Calu3 (cell line): ENCODE measurements around the gene CDKN2AIP. TPM values are rescaled to one million over a fixed set of nuclear protein-coding genes. Genes with fewer than 3 reads are reported as not detected.

ENCODE experiments used
- BruUV-seq: library from RNA; stranded (reverse); fragments of 400-500 nt; replicated peaks from 2 replicates; lab custom pipeline; 2021; lab: Mats Ljungman, UMichigan
- CTCF ChIA-PET: fragments of 300-600 bp; sonication (Branson Sonifier 250); formaldehyde crosslinking; loops from one replicate; lab custom pipeline; 2022; ENCODE audit warnings: antibody characterized with exemption; lab: Charles Lee
- DNase-seq: peaks from one replicate; pipeline ENCODE4 v3.0.0; 2022
- H3K27ac Mint-ChIP-seq: one replicate; pipeline ENCODE4 v1.8.0; 2022; ENCODE audit warnings: mixed read lengths; ENCODE audit not compliant: unreplicated experiment
- H3K27me3 Mint-ChIP-seq: one replicate; pipeline ENCODE4 v1.8.0; 2022; ENCODE audit warnings: mixed read lengths; ENCODE audit not compliant: unreplicated experiment
- H3K36me3 Mint-ChIP-seq: one replicate; pipeline ENCODE4 v1.8.0; 2022; ENCODE audit warnings: mild to moderate bottlenecking, moderate library complexity, mixed read lengths; ENCODE audit not compliant: insufficient read depth, unreplicated experiment
- H3K4me1 Mint-ChIP-seq: one replicate; pipeline ENCODE4 v1.8.0; 2022; ENCODE audit warnings: mild to moderate bottlenecking, low read depth, mixed read lengths; ENCODE audit not compliant: unreplicated experiment
- H3K4me3 Mint-ChIP-seq: one replicate; pipeline ENCODE4 v1.8.0; 2022; ENCODE audit warnings: mild to moderate bottlenecking, low read depth, moderate library complexity, mixed read lengths; ENCODE audit not compliant: unreplicated experiment
- H3K9me3 Mint-ChIP-seq: one replicate; pipeline ENCODE4 v1.8.0; 2022; ENCODE audit warnings: low read depth, mixed read lengths; ENCODE audit not compliant: unreplicated experiment
- CTCF ChIP-seq: fragments of 200-600 bp; IDR thresholded peaks from one replicate; pipeline ENCODE4 v1.8.0; 2022; ENCODE audit warnings: antibody characterized with exemption; ENCODE audit not compliant: unreplicated experiment
- intact Hi-C: fragments of 100-400 bp; cut with micrococcal nuclease; formaldehyde crosslinking; loops from one replicate; pipeline ENCODE4 v1.10.0; 2022; ENCODE audit not compliant: unreplicated experiment
- total RNA-seq: library from RNA; stranded (reverse); gene quantifications from 2 replicates; pipeline ENCODE4 v1.2.3, GENCODE V29; 2022

Gene CDKN2AIP
- total RNA-seq, 1 experiment from 2014 or later = 17.5 TPM

- Mint-ChIP-seq H3K4me3 (no peak overlapping the region), H3K9me3 (no peaks in the 10 kb centered on the region), H3K4me1 (peaks cover 18% of the 10 kb centered on the region), H3K36me3 (peaks cover 8% of the 10 kb centered on the region), H3K27ac (no peak overlapping the region), H3K27me3 (no peaks in the 10 kb centered on the region)
- intact Hi-C loops = no loop called here
- CTCF ChIA-PET = no interaction called here
- BruUV-seq = no TSS peak
- DNase-seq = no peak
- TF ChIP-seq CTCF = no peak
Observed at GRCh38 chr4:183434666-183435190, 9.7 kb upstream of the CDKN2AIP start.

GRCh38 chr4:183435803-183436202 lies 8.6 kb upstream of the CDKN2AIP start:
- CTCF ChIA-PET = no interaction called here
- no peaks in the 10 kb centered on the region for H3K27me3 Mint-ChIP-seq
- intact Hi-C loops = no loop called here
- H3K36me3 Mint-ChIP-seq = peaks cover 11% of the 10 kb centered on the region
- no peak for DNase-seq
- no peak for TF ChIP-seq CTCF
- no peak overlapping the region for H3K27ac Mint-ChIP-seq
- no TSS peak for BruUV-seq
- no peaks in the 10 kb centered on the region for H3K9me3 Mint-ChIP-seq
- peaks cover 22% of the 10 kb centered on the region for H3K4me1 Mint-ChIP-seq
- no peak overlapping the region for H3K4me3 Mint-ChIP-seq

GRCh38 chr4:183436417-183436816 lies 8.0 kb upstream of the CDKN2AIP start:
- H3K36me3 Mint-ChIP-seq = peaks cover 14% of the 10 kb centered on the region
- CTCF ChIA-PET = interaction anchor here (0.6 to 0.7 kb wide), 3 partner anchors 26 to 906 kb away, joined by 3 to 4 read pairs (median 3); no protein-coding TSS in a partner anchor
- no peak overlapping the region for H3K27ac Mint-ChIP-seq
- no peak overlapping the region for H3K4me3 Mint-ChIP-seq
- intact Hi-C loops = no loop called here
- H3K4me1 Mint-ChIP-seq = peaks cover 28% of the 10 kb centered on the region
- H3K9me3 Mint-ChIP-seq = peaks cover 3% of the 10 kb centered on the region
- no TSS peak for BruUV-seq
- H3K27me3 Mint-ChIP-seq = no peaks in the 10 kb centered on the region
- no peak for TF ChIP-seq CTCF
- no peak for DNase-seq

GRCh38 chr4:183437452-183437851 lies 7.0 kb upstream of the CDKN2AIP start:
- Mint-ChIP-seq H3K4me3 (peak overlapping the region; percentile 26), H3K36me3 (peaks cover 14% of the 10 kb centered on the region), H3K27me3 (no peaks in the 10 kb centered on the region), H3K9me3 (peaks cover 3% of the 10 kb centered on the region), H3K4me1 (peaks cover 37% of the 10 kb centered on the region), H3K27ac (peak overlapping the region; percentile 99)
- TSS peak; percentile 54 for BruUV-seq
- DNase-seq = no peak
- CTCF ChIA-PET = interaction anchor here (0.7 to 1.9 kb wide), 7 partner anchors 9 to 216 kb away, joined by 3 to 12 read pairs (median 4); no protein-coding TSS in a partner anchor
- TF ChIP-seq CTCF = no peak
- intact Hi-C loops = no loop called here
